Fibroblast of lung (primary cell): ENCODE results near the gene CABP4.

ENCODE experiments used
- EZH2 ChIP-seq: IDR thresholded peaks from 2 replicates; pipeline ENCODE4 v1.5.1; 2012; ENCODE audit warnings: low read length, control low read depth, mild to moderate bottlenecking; ENCODE audit errors: missing control alignments
- TF ChIP-seq, protein P1 (sequence below), 2 donors: IDR thresholded peaks in 1 of 2; conservative IDR thresholded peaks in 1 of 2; 1 replicate in 1 of 2; 2 replicates in 1 of 2; pipeline ENCODE4 v1.5.1; 2011 to 2012; ENCODE audit warnings: low read length in 2 of 2, control low read depth in 1 of 2, inconsistent platforms in 1 of 2, low read depth in 1 of 2, mild to moderate bottlenecking in 1 of 2

DNA sequence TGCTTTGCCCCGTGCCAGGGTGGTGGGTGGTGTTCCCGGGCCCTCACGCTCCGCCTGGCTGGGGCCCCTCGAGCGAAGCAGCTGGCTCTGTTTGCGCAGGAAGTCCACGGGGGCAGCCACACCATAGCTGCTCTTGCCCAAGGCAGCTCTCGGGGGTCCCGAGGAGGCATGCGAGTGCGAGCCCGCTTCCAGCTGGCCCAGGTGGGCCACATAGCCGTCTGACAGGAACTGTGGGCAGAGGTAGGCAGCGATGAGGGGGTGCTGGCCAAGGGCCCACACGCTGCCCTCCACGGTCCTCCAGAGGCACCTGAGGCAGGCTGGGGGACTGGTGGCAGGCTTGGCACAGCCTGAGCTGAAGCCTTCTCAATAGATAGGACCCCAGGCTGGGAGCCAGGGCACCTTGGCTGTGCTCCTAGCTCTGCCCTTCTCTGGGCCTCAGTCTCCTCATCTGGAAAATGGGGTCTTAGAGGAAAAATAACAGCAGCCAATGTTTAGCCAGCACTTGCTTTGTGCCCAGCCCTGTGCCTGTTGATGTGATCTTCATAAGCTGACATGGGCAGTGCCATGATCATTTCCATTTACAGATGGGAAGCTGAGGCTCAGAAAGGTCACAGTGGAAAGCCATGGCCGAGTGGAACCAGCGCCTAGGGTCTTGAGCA is 37.0 kb downstream of the CABP4 start:
- TF ChIP-seq, protein P1, sequence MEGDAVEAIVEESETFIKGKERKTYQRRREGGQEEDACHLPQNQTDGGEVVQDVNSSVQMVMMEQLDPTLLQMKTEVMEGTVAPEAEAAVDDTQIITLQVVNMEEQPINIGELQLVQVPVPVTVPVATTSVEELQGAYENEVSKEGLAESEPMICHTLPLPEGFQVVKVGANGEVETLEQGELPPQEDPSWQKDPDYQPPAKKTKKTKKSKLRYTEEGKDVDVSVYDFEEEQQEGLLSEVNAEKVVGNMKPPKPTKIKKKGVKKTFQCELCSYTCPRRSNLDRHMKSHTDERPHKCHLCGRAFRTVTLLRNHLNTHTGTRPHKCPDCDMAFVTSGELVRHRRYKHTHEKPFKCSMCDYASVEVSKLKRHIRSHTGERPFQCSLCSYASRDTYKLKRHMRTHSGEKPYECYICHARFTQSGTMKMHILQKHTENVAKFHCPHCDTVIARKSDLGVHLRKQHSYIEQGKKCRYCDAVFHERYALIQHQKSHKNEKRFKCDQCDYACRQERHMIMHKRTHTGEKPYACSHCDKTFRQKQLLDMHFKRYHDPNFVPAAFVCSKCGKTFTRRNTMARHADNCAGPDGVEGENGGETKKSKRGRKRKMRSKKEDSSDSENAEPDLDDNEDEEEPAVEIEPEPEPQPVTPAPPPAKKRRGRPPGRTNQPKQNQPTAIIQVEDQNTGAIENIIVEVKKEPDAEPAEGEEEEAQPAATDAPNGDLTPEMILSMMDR (conservative IDR thresholded peaks at IDR 0.05 in 1 of 2, IDR thresholded peaks at IDR 0.05 in 1 of 2; ENCODE audit: low read depth in 1 of 2, low read length in 2 of 2): no peak
- TF ChIP-seq EZH2: no peak
